GM12878 (cell line): ENCODE data around the gene TJP1.

Experiments used
- ESRRA ChIP-seq: IDR thresholded peaks from 2 replicates; pipeline ENCODE4 v1.6.1; 2012; ENCODE audit warnings: mild to moderate bottlenecking, low read length, improper control_type of control experiment
- FOXK2 ChIP-seq: fragments of 450-650 bp; IDR thresholded peaks from 2 replicates; pipeline ENCODE4 v1.6.1; 2017; ENCODE audit warnings: mild to moderate bottlenecking, moderate library complexity
- HCFC1 ChIP-seq: fragments of 150-350 bp; IDR thresholded peaks from 2 replicates; pipeline ENCODE4 v1.6.1; 2014; ENCODE audit warnings: low read length
- TF ChIP-seq, protein P1 (sequence below): IDR thresholded peaks from 2 replicates; pipeline ENCODE4 v1.6.1; 2011; ENCODE audit warnings: low read depth, low read length, improper control_type of control experiment, borderline replicate concordance
- TF ChIP-seq, protein P2 (sequence below), 3 experiments: IDR thresholded peaks in 2 of 3; conservative IDR thresholded peaks in 1 of 3; 2 replicates each; pipeline ENCODE4 v1.5.1; 2011; ENCODE audit warnings: low read depth in 3 of 3, low read length in 3 of 3, mild to moderate bottlenecking in 3 of 3, control low read depth in 2 of 3, moderate library complexity in 2 of 3, inconsistent platforms in 1 of 3, mixed read lengths in 1 of 3; ENCODE audit not compliant: control insufficient read depth in 2 of 3, insufficient read depth in 1 of 3; ENCODE audit errors: extremely low read depth in 1 of 3
- TF ChIP-seq, protein P3 (sequence below): IDR thresholded peaks from 2 replicates; pipeline ENCODE4 v1.6.1; 2011; ENCODE audit warnings: borderline replicate concordance, low read depth, mild to moderate bottlenecking, moderate library complexity, low read length; ENCODE audit not compliant: insufficient read depth, poor library complexity, severe bottlenecking

GRCh38 chr15:29784413-29784812 lies 37.9 kb downstream of the TJP1 start:
- TF ChIP-seq, protein P1, sequence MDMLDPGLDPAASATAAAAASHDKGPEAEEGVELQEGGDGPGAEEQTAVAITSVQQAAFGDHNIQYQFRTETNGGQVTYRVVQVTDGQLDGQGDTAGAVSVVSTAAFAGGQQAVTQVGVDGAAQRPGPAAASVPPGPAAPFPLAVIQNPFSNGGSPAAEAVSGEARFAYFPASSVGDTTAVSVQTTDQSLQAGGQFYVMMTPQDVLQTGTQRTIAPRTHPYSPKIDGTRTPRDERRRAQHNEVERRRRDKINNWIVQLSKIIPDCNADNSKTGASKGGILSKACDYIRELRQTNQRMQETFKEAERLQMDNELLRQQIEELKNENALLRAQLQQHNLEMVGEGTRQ, result no peak
- TF ChIP-seq ESRRA (no peak), HCFC1 (no peak), FOXK2 (no peak)
- TF ChIP-seq, protein P2, sequence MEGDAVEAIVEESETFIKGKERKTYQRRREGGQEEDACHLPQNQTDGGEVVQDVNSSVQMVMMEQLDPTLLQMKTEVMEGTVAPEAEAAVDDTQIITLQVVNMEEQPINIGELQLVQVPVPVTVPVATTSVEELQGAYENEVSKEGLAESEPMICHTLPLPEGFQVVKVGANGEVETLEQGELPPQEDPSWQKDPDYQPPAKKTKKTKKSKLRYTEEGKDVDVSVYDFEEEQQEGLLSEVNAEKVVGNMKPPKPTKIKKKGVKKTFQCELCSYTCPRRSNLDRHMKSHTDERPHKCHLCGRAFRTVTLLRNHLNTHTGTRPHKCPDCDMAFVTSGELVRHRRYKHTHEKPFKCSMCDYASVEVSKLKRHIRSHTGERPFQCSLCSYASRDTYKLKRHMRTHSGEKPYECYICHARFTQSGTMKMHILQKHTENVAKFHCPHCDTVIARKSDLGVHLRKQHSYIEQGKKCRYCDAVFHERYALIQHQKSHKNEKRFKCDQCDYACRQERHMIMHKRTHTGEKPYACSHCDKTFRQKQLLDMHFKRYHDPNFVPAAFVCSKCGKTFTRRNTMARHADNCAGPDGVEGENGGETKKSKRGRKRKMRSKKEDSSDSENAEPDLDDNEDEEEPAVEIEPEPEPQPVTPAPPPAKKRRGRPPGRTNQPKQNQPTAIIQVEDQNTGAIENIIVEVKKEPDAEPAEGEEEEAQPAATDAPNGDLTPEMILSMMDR (IDR thresholded peaks at IDR 0.05 in 2 of 3, conservative IDR thresholded peaks at IDR 0.05 in 1 of 3; ENCODE audit: control insufficient read depth in 2 of 3, extremely low read depth in 1 of 3, insufficient read depth in 1 of 3, low read depth in 3 of 3, low read length in 3 of 3), result no peak
- TF ChIP-seq, protein P3, sequence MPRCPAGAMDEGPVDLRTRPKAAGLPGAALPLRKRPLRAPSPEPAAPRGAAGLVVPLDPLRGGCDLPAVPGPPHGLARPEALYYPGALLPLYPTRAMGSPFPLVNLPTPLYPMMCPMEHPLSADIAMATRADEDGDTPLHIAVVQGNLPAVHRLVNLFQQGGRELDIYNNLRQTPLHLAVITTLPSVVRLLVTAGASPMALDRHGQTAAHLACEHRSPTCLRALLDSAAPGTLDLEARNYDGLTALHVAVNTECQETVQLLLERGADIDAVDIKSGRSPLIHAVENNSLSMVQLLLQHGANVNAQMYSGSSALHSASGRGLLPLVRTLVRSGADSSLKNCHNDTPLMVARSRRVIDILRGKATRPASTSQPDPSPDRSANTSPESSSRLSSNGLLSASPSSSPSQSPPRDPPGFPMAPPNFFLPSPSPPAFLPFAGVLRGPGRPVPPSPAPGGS, result no peak
